ENCODE results near the gene TMEM87B.

TMEM87B gene

GRCh38 chr2:112053917-112054846, 887 bp upstream of the TMEM87B start:
- DNase-seq (ENCODE audit: low spot score): peak; percentile 93
- in situ Hi-C loops (cut with MboI; ENCODE audit: low sequenced_read_pairs, unreplicated experiment): loop anchor here (25.0 kb wide), 1 partner anchor 658 kb away; the partner anchor contains the start of gene NT5DC4
- TF ChIP-seq, protein P1, sequence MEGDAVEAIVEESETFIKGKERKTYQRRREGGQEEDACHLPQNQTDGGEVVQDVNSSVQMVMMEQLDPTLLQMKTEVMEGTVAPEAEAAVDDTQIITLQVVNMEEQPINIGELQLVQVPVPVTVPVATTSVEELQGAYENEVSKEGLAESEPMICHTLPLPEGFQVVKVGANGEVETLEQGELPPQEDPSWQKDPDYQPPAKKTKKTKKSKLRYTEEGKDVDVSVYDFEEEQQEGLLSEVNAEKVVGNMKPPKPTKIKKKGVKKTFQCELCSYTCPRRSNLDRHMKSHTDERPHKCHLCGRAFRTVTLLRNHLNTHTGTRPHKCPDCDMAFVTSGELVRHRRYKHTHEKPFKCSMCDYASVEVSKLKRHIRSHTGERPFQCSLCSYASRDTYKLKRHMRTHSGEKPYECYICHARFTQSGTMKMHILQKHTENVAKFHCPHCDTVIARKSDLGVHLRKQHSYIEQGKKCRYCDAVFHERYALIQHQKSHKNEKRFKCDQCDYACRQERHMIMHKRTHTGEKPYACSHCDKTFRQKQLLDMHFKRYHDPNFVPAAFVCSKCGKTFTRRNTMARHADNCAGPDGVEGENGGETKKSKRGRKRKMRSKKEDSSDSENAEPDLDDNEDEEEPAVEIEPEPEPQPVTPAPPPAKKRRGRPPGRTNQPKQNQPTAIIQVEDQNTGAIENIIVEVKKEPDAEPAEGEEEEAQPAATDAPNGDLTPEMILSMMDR (IDR thresholded peaks at IDR 0.05; ENCODE audit: borderline replicate concordance, control extremely low read depth, extremely low read depth, insufficient read depth, missing control alignments): no peak

GRCh38 chr2:112055730-112056625, 909 bp downstream of the TMEM87B start:
- TF ChIP-seq, protein P1 (IDR thresholded peaks at IDR 0.05; ENCODE audit: borderline replicate concordance, control extremely low read depth, extremely low read depth, insufficient read depth, missing control alignments): no peak
- DNase-seq (ENCODE audit: low spot score): no peak
- in situ Hi-C loops (cut with MboI; ENCODE audit: low sequenced_read_pairs, unreplicated experiment): loop anchor here (25.0 kb wide), 1 partner anchor 656 kb away; the partner anchor contains the start of gene NT5DC4

DNA sequence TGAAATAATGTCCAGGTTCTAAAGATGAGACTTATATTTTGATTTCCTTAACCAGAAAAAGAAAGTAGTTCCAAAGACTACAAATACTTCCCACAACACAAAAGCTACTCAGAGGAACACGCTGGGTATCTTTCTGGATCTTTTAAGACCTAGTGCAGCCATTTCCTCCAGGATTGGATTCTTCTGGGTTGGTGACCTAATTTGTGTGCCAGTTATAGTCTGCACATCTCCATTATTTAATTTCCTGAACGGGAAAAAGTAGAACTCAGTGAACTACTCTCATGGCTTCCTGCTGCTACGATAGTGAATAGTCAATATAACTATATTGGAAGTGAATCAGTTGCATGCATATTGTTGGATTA, 1.5 kb downstream of the TMEM87B start:
- TF ChIP-seq, protein P1 (IDR thresholded peaks at IDR 0.05; ENCODE audit: borderline replicate concordance, control extremely low read depth, extremely low read depth, insufficient read depth, missing control alignments): no peak
- no peak for DNase-seq (ENCODE audit: low spot score)
- in situ Hi-C loops (cut with MboI; ENCODE audit: low sequenced_read_pairs, unreplicated experiment): loop anchor here (25.0 kb wide), 1 partner anchor 656 kb away; the partner anchor contains the start of gene NT5DC4

DNA sequence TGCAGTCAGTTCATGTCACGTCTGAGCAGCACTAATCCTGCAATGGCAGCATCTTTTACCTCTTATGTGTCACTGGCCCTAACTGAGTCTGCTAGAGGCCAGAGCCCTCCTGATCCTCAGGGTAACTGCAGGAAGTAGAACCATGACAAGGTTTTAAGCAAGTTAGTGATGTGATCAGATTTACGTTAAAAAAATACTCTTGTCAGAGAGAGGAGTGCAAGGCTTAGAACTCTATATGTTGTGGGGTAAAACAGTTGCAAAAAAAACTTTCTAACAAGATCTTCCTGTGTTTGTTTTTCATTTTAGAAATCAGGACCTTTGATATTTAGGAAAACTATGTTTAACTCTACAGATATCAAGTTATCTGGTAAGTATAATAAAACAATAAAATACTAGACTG, 4.6 kb downstream of the TMEM87B start:
- DNase-seq (ENCODE audit: low spot score): no peak
- in situ Hi-C loops (cut with MboI; ENCODE audit: low sequenced_read_pairs, unreplicated experiment): loop anchor here (25.0 kb wide), 1 partner anchor 653 kb away; the partner anchor contains the start of gene NT5DC4

GRCh38 chr2:112061299-112061698, 6.2 kb downstream of the TMEM87B start:
- DNase-seq (ENCODE audit: low spot score): no peak
- in situ Hi-C loops (cut with MboI; ENCODE audit: low sequenced_read_pairs, unreplicated experiment): loop anchor here (25.0 kb wide), 1 partner anchor 651 kb away; the partner anchor contains the start of gene NT5DC4
- TF ChIP-seq, protein P1 (IDR thresholded peaks at IDR 0.05; ENCODE audit: borderline replicate concordance, control extremely low read depth, extremely low read depth, insufficient read depth, missing control alignments): no peak

More for the DNA sequence above, 4.6 kb downstream of the TMEM87B start:
- TF ChIP-seq, protein P1 (IDR thresholded peaks at IDR 0.05; ENCODE audit: borderline replicate concordance, control extremely low read depth, extremely low read depth, insufficient read depth, missing control alignments): no peak

- TF ChIP-seq, protein P1 (IDR thresholded peaks at IDR 0.05; ENCODE audit: borderline replicate concordance, control extremely low read depth, extremely low read depth, insufficient read depth, missing control alignments): no peak
- no peak for DNase-seq (ENCODE audit: low spot score)
- in situ Hi-C loops (cut with MboI; ENCODE audit: low sequenced_read_pairs, unreplicated experiment): loop anchor here (25.0 kb wide), 1 partner anchor 650 kb away; the partner anchor contains the start of gene NT5DC4
These were observed 6.8 kb downstream of the TMEM87B start for GRCh38 chr2:112061840-112062239.

Measured in GM13976 (cell line).